Measurements from ENCODE around the gene FABP3.

The FABP3 gene

GRCh38 chr1:31373056-31373896 is at the start of gene FABP3:
Gene FABP3, minus strand, starts transcription at chr1:31373076. Its CDS starts 62 bp downstream, at chr1:31373014.
- DNase-seq (ENCODE audit: low spot score), result no peak
- no peak for FAIRE-seq

- FAIRE-seq (peak; percentile 37), DNase-seq (ENCODE audit: low spot score) (no peak)
Measured at GRCh38 chr1:31421371-31422040, 48.6 kb upstream of the FABP3 start.

- FAIRE-seq, result no peak
- DNase-seq (ENCODE audit: low spot score), result no peak
Measured at GRCh38 chr1:31420716-31421115, 47.8 kb upstream of the FABP3 start.

- FAIRE-seq (no peak), DNase-seq (ENCODE audit: low spot score) (no peak)
Measured at GRCh38 chr1:31418626-31419323, 45.9 kb upstream of the FABP3 start.

GRCh38 chr1:31417148-31417547 is 44.3 kb upstream of the FABP3 start:
- DNase-seq (ENCODE audit: low spot score) (no peak), FAIRE-seq (no peak)

GRCh38 chr1:31416101-31416736 is 43.3 kb upstream of the FABP3 start:
- FAIRE-seq (no peak), DNase-seq (ENCODE audit: low spot score) (no peak)

- FAIRE-seq, result no peak
- no peak for DNase-seq (ENCODE audit: low spot score)
Measured at GRCh38 chr1:31415658-31416057, 42.8 kb upstream of the FABP3 start.

- FAIRE-seq (no peak), DNase-seq (ENCODE audit: low spot score) (no peak)
Measured at GRCh38 chr1:31414980-31415370, 42.1 kb upstream of the FABP3 start.

- peak; percentile 83 for FAIRE-seq
- DNase-seq (ENCODE audit: low spot score), result peak; percentile 61
Measured at GRCh38 chr1:31413405-31414001, 40.6 kb upstream of the FABP3 start.

GRCh38 chr1:31412732-31413404 is 40.0 kb upstream of the FABP3 start, which contains the start of gene SERINC2:
Gene SERINC2, plus strand, starts transcription at chr1:31413213. Its CDS starts 53 bp downstream, at chr1:31413266.
- FAIRE-seq (no peak), DNase-seq (ENCODE audit: low spot score) (peak; percentile 78)

GRCh38 chr1:31412205-31412604 is 39.3 kb upstream of the FABP3 start:
- no peak for FAIRE-seq
- no peak for DNase-seq (ENCODE audit: low spot score)

GRCh38 chr1:31410871-31411270 is 38.0 kb upstream of the FABP3 start:
- DNase-seq (ENCODE audit: low spot score), result no peak
- no peak for FAIRE-seq

GRCh38 chr1:31409946-31410858 is 37.3 kb upstream of the FABP3 start:
- DNase-seq (ENCODE audit: low spot score), result no peak
- FAIRE-seq, result no peak

GRCh38 chr1:31408788-31409318 is 36.0 kb upstream of the FABP3 start:
- FAIRE-seq, result no peak
- DNase-seq (ENCODE audit: low spot score), result no peak

- no peak for FAIRE-seq
- DNase-seq (ENCODE audit: low spot score), result no peak
Measured at GRCh38 chr1:31407029-31407626, 34.3 kb upstream of the FABP3 start.

GRCh38 chr1:31405578-31406245 is 32.8 kb upstream of the FABP3 start:
- FAIRE-seq (no peak), DNase-seq (ENCODE audit: low spot score) (no peak)

GRCh38 chr1:31401241-31401640 is 28.4 kb upstream of the FABP3 start:
- DNase-seq (ENCODE audit: low spot score) (no peak), FAIRE-seq (no peak)

GRCh38 chr1:31400393-31400792 is 27.5 kb upstream of the FABP3 start:
- DNase-seq (ENCODE audit: low spot score) (no peak), FAIRE-seq (no peak)

Measured in urothelium cell line (cell line).